ENCODE measurements around the gene SORT1.

DNA sequence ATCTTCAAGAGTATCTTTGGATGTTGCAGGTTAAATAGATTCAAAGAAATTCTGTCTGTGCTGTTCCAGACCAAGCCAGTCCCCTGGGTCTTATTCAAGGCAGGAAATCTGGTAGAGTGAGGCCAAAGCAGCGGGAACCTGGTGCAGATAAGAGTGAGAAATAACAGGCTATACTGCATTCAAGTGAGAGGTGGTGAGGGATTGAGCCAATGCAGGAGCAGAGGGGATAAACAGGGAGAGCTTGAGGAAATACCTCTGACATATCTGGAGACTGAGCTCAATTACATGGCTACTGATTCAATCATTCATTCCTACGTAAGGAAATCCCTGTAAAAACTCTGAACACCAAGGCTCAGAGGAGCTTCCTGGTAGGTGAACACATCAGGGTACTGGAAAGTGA, 45.8 kb upstream of the SORT1 start:
- TF ChIP-seq, protein P1, sequence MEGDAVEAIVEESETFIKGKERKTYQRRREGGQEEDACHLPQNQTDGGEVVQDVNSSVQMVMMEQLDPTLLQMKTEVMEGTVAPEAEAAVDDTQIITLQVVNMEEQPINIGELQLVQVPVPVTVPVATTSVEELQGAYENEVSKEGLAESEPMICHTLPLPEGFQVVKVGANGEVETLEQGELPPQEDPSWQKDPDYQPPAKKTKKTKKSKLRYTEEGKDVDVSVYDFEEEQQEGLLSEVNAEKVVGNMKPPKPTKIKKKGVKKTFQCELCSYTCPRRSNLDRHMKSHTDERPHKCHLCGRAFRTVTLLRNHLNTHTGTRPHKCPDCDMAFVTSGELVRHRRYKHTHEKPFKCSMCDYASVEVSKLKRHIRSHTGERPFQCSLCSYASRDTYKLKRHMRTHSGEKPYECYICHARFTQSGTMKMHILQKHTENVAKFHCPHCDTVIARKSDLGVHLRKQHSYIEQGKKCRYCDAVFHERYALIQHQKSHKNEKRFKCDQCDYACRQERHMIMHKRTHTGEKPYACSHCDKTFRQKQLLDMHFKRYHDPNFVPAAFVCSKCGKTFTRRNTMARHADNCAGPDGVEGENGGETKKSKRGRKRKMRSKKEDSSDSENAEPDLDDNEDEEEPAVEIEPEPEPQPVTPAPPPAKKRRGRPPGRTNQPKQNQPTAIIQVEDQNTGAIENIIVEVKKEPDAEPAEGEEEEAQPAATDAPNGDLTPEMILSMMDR (IDR thresholded peaks at IDR 0.05), result no peak
- no peak for TF ChIP-seq POLR2A (IDR thresholded peaks at IDR 0.05)
